ENCODE data around the gene OR2W3.

The OR2W3 gene

DNA sequence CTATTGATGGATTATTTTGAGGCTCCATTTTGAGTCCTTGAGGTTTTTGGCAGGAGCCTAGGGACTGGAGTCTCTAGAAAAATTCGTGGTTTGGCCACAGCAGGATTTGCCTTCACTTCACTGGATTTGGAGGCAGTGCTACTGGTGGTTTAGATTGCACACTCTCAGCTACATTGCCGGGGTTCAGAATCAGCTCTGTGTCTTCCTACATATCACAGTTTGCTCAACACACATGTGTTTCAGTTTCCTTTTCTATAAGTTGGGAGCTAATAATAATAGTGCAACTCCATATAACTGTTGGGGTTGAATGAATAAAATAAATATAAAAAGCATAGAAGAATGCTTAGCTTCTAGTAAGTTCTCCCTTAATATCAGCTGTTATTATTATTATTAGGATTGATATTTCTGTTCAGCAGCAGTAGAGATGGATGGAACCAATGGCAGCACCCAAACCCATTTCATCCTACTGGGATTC, at the start of gene OR2W3:
OR2W3 (plus strand) TSS at position 425 of the 475 bp plus-strand sequence; CDS start at position 425, 0 bp downstream.
- Histone ChIP-seq H3K9me3 (ENCODE audit: control insufficient read depth in 1 of 2, low read length in 2 of 2) (no peaks in the 10 kb centered on the region), H3K4me1 (ENCODE audit: control insufficient read depth in 1 of 2, insufficient read depth in 2 of 2, low read length in 2 of 2) (no peaks in the 10 kb centered on the region), H3K36me3 (ENCODE audit: control insufficient read depth in 1 of 2, insufficient read depth in 2 of 2, low read length in 2 of 2) (no peaks in the 10 kb centered on the region), H3K27ac (ENCODE audit: low read length) (no peak within 1 kb of the TSS), H3K27me3 (ENCODE audit: low read depth, low read length) (no peaks in the 10 kb centered on the region), H3K4me3 (ENCODE audit: low read depth in 1 of 2, low read length in 2 of 2) (no peak within 1 kb of the TSS)

- H3K36me3 ChIP-seq (ENCODE audit: control insufficient read depth in 1 of 2, insufficient read depth in 2 of 2, low read length in 2 of 2), result no peaks in the 10 kb centered on the region
- H3K9me3 ChIP-seq (ENCODE audit: control insufficient read depth in 1 of 2, low read length in 2 of 2), result no peaks in the 10 kb centered on the region
- H3K27ac ChIP-seq (ENCODE audit: low read length), result no peak overlapping the region
- no peaks in the 10 kb centered on the region for H3K4me1 ChIP-seq (ENCODE audit: control insufficient read depth in 1 of 2, insufficient read depth in 2 of 2, low read length in 2 of 2)
- no peaks in the 10 kb centered on the region for H3K27me3 ChIP-seq (ENCODE audit: low read depth, low read length)
- no peak overlapping the region for H3K4me3 ChIP-seq (ENCODE audit: low read depth in 1 of 2, low read length in 2 of 2)
Observed at GRCh38 chr1:247845693-247846017, 49.7 kb upstream of the OR2W3 start.

GRCh38 chr1:247848346-247848745, 47.0 kb upstream of the OR2W3 start:
- no peaks in the 10 kb centered on the region for H3K4me1 ChIP-seq (ENCODE audit: control insufficient read depth in 1 of 2, insufficient read depth in 2 of 2, low read length in 2 of 2)
- no peak overlapping the region for H3K4me3 ChIP-seq (ENCODE audit: low read depth in 1 of 2, low read length in 2 of 2)
- no peak overlapping the region for H3K27ac ChIP-seq (ENCODE audit: low read length)
- H3K36me3 ChIP-seq (ENCODE audit: control insufficient read depth in 1 of 2, insufficient read depth in 2 of 2, low read length in 2 of 2), result no peaks in the 10 kb centered on the region
- H3K27me3 ChIP-seq (ENCODE audit: low read depth, low read length), result no peaks in the 10 kb centered on the region
- H3K9me3 ChIP-seq (ENCODE audit: control insufficient read depth in 1 of 2, low read length in 2 of 2), result no peaks in the 10 kb centered on the region

DNA sequence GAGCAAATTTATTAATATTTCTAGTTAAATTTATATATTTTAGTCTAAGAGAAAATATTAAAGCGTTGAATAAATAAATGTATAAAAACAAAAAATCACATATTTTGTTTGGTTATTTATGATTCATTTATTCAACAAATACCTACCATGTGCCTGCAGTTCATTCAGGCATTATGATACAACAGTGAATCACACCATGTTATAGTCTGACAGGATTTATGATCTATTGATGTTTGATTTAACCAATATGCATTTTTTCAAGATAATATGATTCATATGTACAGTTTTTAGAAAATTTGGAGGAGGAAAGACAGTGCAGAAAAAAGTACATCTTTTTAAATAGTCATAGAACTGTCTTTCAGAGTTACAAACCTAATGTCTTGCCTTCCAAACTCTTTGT, 45.8 kb upstream of the OR2W3 start:
- Histone ChIP-seq H3K36me3 (ENCODE audit: control insufficient read depth in 1 of 2, insufficient read depth in 2 of 2, low read length in 2 of 2) (no peaks in the 10 kb centered on the region), H3K4me3 (ENCODE audit: low read depth in 1 of 2, low read length in 2 of 2) (no peak overlapping the region), H3K27ac (ENCODE audit: low read length) (no peak overlapping the region), H3K4me1 (ENCODE audit: control insufficient read depth in 1 of 2, insufficient read depth in 2 of 2, low read length in 2 of 2) (no peaks in the 10 kb centered on the region), H3K9me3 (ENCODE audit: control insufficient read depth in 1 of 2, low read length in 2 of 2) (no peaks in the 10 kb centered on the region), H3K27me3 (ENCODE audit: low read depth, low read length) (no peaks in the 10 kb centered on the region)

- no peaks in the 10 kb centered on the region for H3K9me3 ChIP-seq (ENCODE audit: control insufficient read depth in 1 of 2, low read length in 2 of 2)
- peaks cover 0 to 4% of the 10 kb centered on the region in 2 donors for H3K4me1 ChIP-seq (ENCODE audit: control insufficient read depth in 1 of 2, insufficient read depth in 2 of 2, low read length in 2 of 2)
- no peak overlapping the region for H3K27ac ChIP-seq (ENCODE audit: low read length)
- peaks cover 4% of the 10 kb centered on the region for H3K27me3 ChIP-seq (ENCODE audit: low read depth, low read length)
- no peak overlapping the region for H3K4me3 ChIP-seq (ENCODE audit: low read depth in 1 of 2, low read length in 2 of 2)
- H3K36me3 ChIP-seq (ENCODE audit: control insufficient read depth in 1 of 2, insufficient read depth in 2 of 2, low read length in 2 of 2), result no peaks in the 10 kb centered on the region
Observed at GRCh38 chr1:247854899-247855545, 40.4 kb upstream of the OR2W3 start.

DNA sequence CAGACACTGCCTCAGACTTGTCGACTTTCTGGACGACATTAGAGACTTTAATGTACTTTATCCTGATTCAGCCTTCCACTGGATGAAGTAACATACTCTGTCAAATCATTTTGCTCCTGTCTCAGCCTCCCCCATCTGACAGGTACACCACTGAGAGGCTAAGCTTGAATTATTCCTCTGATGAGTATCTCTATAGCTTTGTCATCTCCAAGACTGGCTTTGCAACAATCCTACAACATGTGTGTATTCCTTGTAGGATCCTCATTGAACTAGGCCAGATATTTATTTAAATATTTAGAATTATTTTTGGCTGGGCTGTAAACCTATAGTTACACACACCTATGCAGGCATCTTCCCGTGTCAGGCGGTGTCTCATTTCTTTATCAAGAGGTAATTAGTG, 39.5 kb upstream of the OR2W3 start:
- Histone ChIP-seq H3K27ac (ENCODE audit: low read length) (no peak overlapping the region), H3K4me1 (ENCODE audit: control insufficient read depth in 1 of 2, insufficient read depth in 2 of 2, low read length in 2 of 2) (peaks cover 0 to 4% of the 10 kb centered on the region in 2 donors), H3K4me3 (ENCODE audit: low read depth in 1 of 2, low read length in 2 of 2) (no peak overlapping the region), H3K27me3 (ENCODE audit: low read depth, low read length) (peaks cover 4% of the 10 kb centered on the region), H3K36me3 (ENCODE audit: control insufficient read depth in 1 of 2, insufficient read depth in 2 of 2, low read length in 2 of 2) (no peaks in the 10 kb centered on the region), H3K9me3 (ENCODE audit: control insufficient read depth in 1 of 2, low read length in 2 of 2) (no peaks in the 10 kb centered on the region)

DNA sequence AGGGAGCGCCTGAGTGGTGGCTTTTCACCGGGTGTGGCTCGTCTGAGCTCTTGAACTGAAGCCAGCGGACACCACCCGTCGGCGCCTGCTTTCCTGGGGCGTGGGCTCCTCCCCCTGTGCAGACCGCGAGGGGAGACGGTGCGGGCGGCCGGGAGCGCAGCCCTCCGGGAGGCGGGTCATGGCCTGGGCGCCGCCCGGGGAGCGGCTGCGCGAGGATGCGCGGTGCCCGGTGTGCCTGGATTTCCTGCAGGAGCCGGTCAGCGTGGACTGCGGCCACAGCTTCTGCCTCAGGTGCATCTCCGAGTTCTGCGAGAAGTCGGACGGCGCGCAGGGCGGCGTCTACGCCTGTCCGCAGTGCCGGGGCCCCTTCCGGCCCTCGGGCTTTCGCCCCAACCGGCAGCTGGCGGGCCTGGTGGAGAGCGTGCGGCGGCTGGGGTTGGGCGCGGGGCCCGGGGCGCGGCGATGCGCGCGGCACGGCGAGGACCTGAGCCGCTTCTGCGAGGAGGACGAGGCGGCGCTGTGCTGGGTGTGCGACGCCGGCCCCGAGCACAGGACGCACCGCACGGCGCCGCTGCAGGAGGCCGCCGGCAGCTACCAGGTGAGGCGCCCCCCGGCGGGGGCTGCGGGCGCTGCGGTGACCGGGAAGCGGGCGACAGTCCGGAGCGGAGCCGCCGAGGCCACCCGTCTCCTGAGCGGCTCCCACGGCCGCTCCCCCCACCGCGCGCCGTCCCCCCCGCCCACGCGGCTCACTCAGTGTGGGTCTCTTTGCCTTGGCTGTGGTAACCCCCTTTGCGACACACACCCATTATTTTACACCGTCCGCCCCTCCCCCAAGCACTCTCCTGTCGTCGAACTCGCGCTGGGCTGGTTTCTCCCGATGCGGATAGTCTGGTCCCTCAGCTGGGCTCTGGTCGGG, 38.1 kb upstream of the OR2W3 start, which contains the start of gene TRIM58:
TRIM58 (plus strand) TSS at position 119 of the 916 bp plus-strand sequence; CDS start at position 179, 60 bp downstream.
- peak within 1 kb of the TSS; percentile 46 to 64 for H3K4me3 ChIP-seq (ENCODE audit: low read depth in 1 of 2, low read length in 2 of 2)
- peaks cover 4% of the 10 kb centered on the region for H3K27me3 ChIP-seq (ENCODE audit: low read depth, low read length)
- no peaks in the 10 kb centered on the region for H3K36me3 ChIP-seq (ENCODE audit: control insufficient read depth in 1 of 2, insufficient read depth in 2 of 2, low read length in 2 of 2)
- peaks cover 0 to 4% of the 10 kb centered on the region in 2 donors for H3K4me1 ChIP-seq (ENCODE audit: control insufficient read depth in 1 of 2, insufficient read depth in 2 of 2, low read length in 2 of 2)
- H3K9me3 ChIP-seq (ENCODE audit: control insufficient read depth in 1 of 2, low read length in 2 of 2), result no peaks in the 10 kb centered on the region
- no peak within 1 kb of the TSS for H3K27ac ChIP-seq (ENCODE audit: low read length)

DNA sequence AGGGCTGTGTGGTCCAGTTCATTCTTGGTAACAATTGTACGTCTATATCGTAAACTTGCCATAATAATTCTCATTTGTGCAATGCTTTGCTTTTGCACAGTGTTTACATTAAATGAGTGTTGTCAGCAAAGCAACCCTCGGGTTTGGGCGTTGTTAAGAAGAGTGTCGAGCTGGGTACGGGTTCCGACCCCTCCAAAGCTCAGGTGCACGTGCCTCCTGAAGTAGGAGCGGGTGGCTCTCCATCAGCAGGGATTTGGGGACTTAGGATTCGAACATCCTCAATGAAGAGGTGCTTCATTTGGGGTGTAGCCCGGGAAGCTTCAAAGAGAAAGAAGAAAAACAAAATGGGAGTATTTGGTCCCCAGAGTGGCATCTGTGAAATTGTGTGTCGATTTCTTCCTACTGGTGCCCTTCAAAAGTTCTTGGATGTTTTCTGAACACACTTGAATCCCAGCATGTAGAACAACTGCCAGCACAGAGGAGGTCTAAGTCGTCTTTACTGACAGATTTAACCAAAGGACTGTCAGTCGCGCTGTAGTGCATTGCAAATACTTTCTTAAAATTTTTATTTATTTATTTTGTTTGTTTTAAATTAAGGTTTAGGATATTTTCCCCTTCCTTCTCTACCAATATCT, 37.3 kb upstream of the OR2W3 start:
- no peak overlapping the region for H3K27ac ChIP-seq (ENCODE audit: low read length)
- peaks cover 4% of the 10 kb centered on the region for H3K27me3 ChIP-seq (ENCODE audit: low read depth, low read length)
- H3K9me3 ChIP-seq (ENCODE audit: control insufficient read depth in 1 of 2, low read length in 2 of 2), result no peaks in the 10 kb centered on the region
- no peaks in the 10 kb centered on the region for H3K36me3 ChIP-seq (ENCODE audit: control insufficient read depth in 1 of 2, insufficient read depth in 2 of 2, low read length in 2 of 2)
- peak overlapping the region; percentile 46 to 64 for H3K4me3 ChIP-seq (ENCODE audit: low read depth in 1 of 2, low read length in 2 of 2)
- H3K4me1 ChIP-seq (ENCODE audit: control insufficient read depth in 1 of 2, insufficient read depth in 2 of 2, low read length in 2 of 2), result peaks cover 0 to 4% of the 10 kb centered on the region in 2 donors

- peaks cover 4% of the 10 kb centered on the region for H3K27me3 ChIP-seq (ENCODE audit: low read depth, low read length)
- no peak overlapping the region for H3K27ac ChIP-seq (ENCODE audit: low read length)
Observed at GRCh38 chr1:247862756-247863155, 32.6 kb upstream of the OR2W3 start.

GRCh38 chr1:247864644-247865043, 30.7 kb upstream of the OR2W3 start:
- H3K27me3 ChIP-seq (ENCODE audit: low read depth, low read length), result no peaks in the 10 kb centered on the region
- H3K27ac ChIP-seq (ENCODE audit: low read length), result no peak overlapping the region
- no peak overlapping the region for H3K4me3 ChIP-seq (ENCODE audit: low read depth in 1 of 2, low read length in 2 of 2)
- H3K9me3 ChIP-seq (ENCODE audit: control insufficient read depth in 1 of 2, low read length in 2 of 2), result no peaks in the 10 kb centered on the region
- no peaks in the 10 kb centered on the region for H3K4me1 ChIP-seq (ENCODE audit: control insufficient read depth in 1 of 2, insufficient read depth in 2 of 2, low read length in 2 of 2)
- no peaks in the 10 kb centered on the region for H3K36me3 ChIP-seq (ENCODE audit: control insufficient read depth in 1 of 2, insufficient read depth in 2 of 2, low read length in 2 of 2)

More at GRCh38 chr1:247862756-247863155, 32.6 kb upstream of the OR2W3 start:
- Histone ChIP-seq H3K4me1 (ENCODE audit: control insufficient read depth in 1 of 2, insufficient read depth in 2 of 2, low read length in 2 of 2) (no peaks in the 10 kb centered on the region), H3K4me3 (ENCODE audit: low read depth in 1 of 2, low read length in 2 of 2) (no peak overlapping the region), H3K9me3 (ENCODE audit: control insufficient read depth in 1 of 2, low read length in 2 of 2) (no peaks in the 10 kb centered on the region), H3K36me3 (ENCODE audit: control insufficient read depth in 1 of 2, insufficient read depth in 2 of 2, low read length in 2 of 2) (no peaks in the 10 kb centered on the region)

DNA sequence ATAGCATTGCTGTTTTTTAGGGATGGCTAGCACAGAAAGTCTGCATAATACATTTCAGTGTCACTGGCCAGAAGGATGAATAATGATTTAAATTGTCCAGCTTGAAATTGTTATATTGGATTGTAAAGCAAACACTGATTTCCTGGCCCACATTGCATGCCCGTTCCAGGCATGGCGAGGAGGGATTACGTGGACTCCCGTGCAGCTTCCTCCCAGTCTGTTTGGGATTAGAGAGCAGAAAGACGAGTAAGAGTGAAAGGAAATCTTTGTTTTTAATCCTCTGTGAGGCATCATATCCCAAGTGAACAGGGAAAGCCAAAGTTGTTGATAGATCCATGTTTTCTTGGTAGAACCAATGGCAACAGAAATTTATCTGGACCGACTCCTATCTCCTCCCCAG, 30.0 kb upstream of the OR2W3 start:
- H3K36me3 ChIP-seq (ENCODE audit: control insufficient read depth in 1 of 2, insufficient read depth in 2 of 2, low read length in 2 of 2), result no peaks in the 10 kb centered on the region

More for the DNA sequence above, 30.0 kb upstream of the OR2W3 start:
- H3K27me3 ChIP-seq (ENCODE audit: low read depth, low read length), result no peaks in the 10 kb centered on the region
- no peaks in the 10 kb centered on the region for H3K9me3 ChIP-seq (ENCODE audit: control insufficient read depth in 1 of 2, low read length in 2 of 2)
- H3K4me1 ChIP-seq (ENCODE audit: control insufficient read depth in 1 of 2, insufficient read depth in 2 of 2, low read length in 2 of 2), result no peaks in the 10 kb centered on the region
- H3K4me3 ChIP-seq (ENCODE audit: low read depth in 1 of 2, low read length in 2 of 2), result no peak overlapping the region
- no peak overlapping the region for H3K27ac ChIP-seq (ENCODE audit: low read length)

Measured in muscle layer of duodenum (tissue), 2 donors.